IMR-90 (cell line): ENCODE measurements around the gene PLEKHH2. TPM values are rescaled to one million over a fixed set of nuclear protein-coding genes. Genes with fewer than 3 reads are reported as not detected.

Experiments used
- ATAC-seq: fragments of 200-7000 bp; cut with Tn5 transposase; 2 replicates; pipeline ENCODE4 v1.9.1; 2020; ENCODE audit warnings: low read depth, mild to moderate bottlenecking, moderate library complexity
- BruUV-seq: library from RNA; stranded (reverse); fragments of 400-500 nt; replicated peaks from 2 replicates; lab custom pipeline; 2021; lab: Mats Ljungman, UMichigan
- CTCF ChIA-PET: fragments of 300-600 bp; formaldehyde crosslinking; extraction: SDS; loops from one replicate; lab custom pipeline; 2021; ENCODE audit warnings: antibody characterized with exemption; lab: Yijun Ruan, JAX
- POLR2A ChIA-PET: fragments of 300-600 bp; sonication (Branson Sonifier 250); formaldehyde crosslinking; loops from one replicate; lab custom pipeline; 2022; ENCODE audit warnings: antibody characterized with exemption; ENCODE audit not compliant: unreplicated experiment; lab: Charles Lee
- DNase-seq: peaks from one replicate; pipeline ENCODE4 v3.0.0; 2013
- H2AFZ ChIP-seq: replicated peaks from 2 replicates; pipeline ENCODE3; 2013; ENCODE audit warnings: low read length, mild to moderate bottlenecking; ENCODE audit not compliant: poor library complexity
- H2AK5ac ChIP-seq: 2 replicates; pipeline ENCODE4 v1.6.1; 2013; ENCODE audit warnings: low read depth, low read length, inconsistent platforms
- H2AK9ac ChIP-seq: replicated peaks from 2 replicates; pipeline ENCODE3; 2013; ENCODE audit warnings: mild to moderate bottlenecking, low read depth, low read length, moderate library complexity; ENCODE audit not compliant: poor library complexity
- H2BK120ac ChIP-seq: 2 replicates; pipeline ENCODE4 v1.6.1; 2013; ENCODE audit warnings: low read depth, low read length, inconsistent platforms
- H2BK15ac ChIP-seq: 3 replicates; pipeline ENCODE4 v1.6.1; 2013; ENCODE audit warnings: low read depth, low read length, inconsistent platforms
- H2BK20ac ChIP-seq: 2 replicates; pipeline ENCODE4 v1.6.1; 2013; ENCODE audit warnings: low read depth, mild to moderate bottlenecking, inconsistent platforms, low read length, moderate library complexity
- H2BK5ac ChIP-seq: 2 replicates; pipeline ENCODE4 v1.6.1; 2013; ENCODE audit warnings: mild to moderate bottlenecking, low read depth, low read length, inconsistent platforms; ENCODE audit not compliant: poor library complexity, severe bottlenecking
- H3K14ac ChIP-seq: replicated peaks from 2 replicates; pipeline ENCODE4 v1.6.1; 2013; ENCODE audit warnings: low read depth, low read length, inconsistent platforms
- H3K18ac ChIP-seq: 2 replicates; pipeline ENCODE4 v1.6.1; 2013; ENCODE audit warnings: low read depth, low read length, control low read depth
- H3K23ac ChIP-seq: 2 replicates; pipeline ENCODE4 v1.6.1; 2013; ENCODE audit warnings: low read depth, low read length, inconsistent platforms
- H3K27ac ChIP-seq: 2 replicates; pipeline ENCODE4 v1.5.1; 2013; ENCODE audit warnings: mild to moderate bottlenecking, control low read depth, low read length; ENCODE audit not compliant: insufficient read depth
- H3K27me3 ChIP-seq: 2 replicates; pipeline ENCODE4 v1.6.1; 2013; ENCODE audit warnings: low read length; ENCODE audit not compliant: control insufficient read depth, insufficient read depth
- H3K36me3 ChIP-seq: 2 replicates; pipeline ENCODE4 v1.6.1; 2013; ENCODE audit warnings: low read length, mixed read lengths; ENCODE audit not compliant: control insufficient read depth, insufficient read depth
- H3K4ac ChIP-seq: 2 replicates; pipeline ENCODE4 v1.6.1; 2013; ENCODE audit warnings: low read depth, low read length, inconsistent platforms
- H3K4me1 ChIP-seq: 2 replicates; pipeline ENCODE4 v1.6.1; 2013; ENCODE audit warnings: low read length, mixed read lengths; ENCODE audit not compliant: control insufficient read depth, insufficient read depth
- H3K4me2 ChIP-seq: 2 replicates; pipeline ENCODE4 v1.6.1; 2013; ENCODE audit warnings: low read depth, mild to moderate bottlenecking, control low read depth, low read length, moderate library complexity
- H3K4me3 ChIP-seq: 2 replicates; pipeline ENCODE4 v1.5.1; 2013; ENCODE audit warnings: low read depth, mild to moderate bottlenecking, control low read depth, low read length, moderate library complexity; ENCODE audit not compliant: insufficient read depth
- H3K56ac ChIP-seq: 2 replicates; pipeline ENCODE4 v1.6.1; 2013; ENCODE audit warnings: low read length, inconsistent platforms; ENCODE audit not compliant: insufficient read depth; ENCODE audit errors: extremely low read depth
- H3K79me1 ChIP-seq, 2 experiments: 2 replicates each; pipeline ENCODE4 v1.6.1; 2013; ENCODE audit warnings: low read length in 2 of 2, inconsistent platforms in 1 of 2, low read depth in 1 of 2
- H3K9ac ChIP-seq: 2 replicates; pipeline ENCODE4 v1.6.1; 2013; ENCODE audit warnings: low read depth, low read length, control low read depth
- H3K9me1 ChIP-seq: 2 replicates; pipeline ENCODE4 v1.6.1; 2013; ENCODE audit warnings: low read length, inconsistent platforms; ENCODE audit not compliant: insufficient read depth
- H3K9me3 ChIP-seq: 2 replicates; pipeline ENCODE4 v1.6.1; 2013; ENCODE audit warnings: low read length; ENCODE audit not compliant: control insufficient read depth, insufficient read depth
- H4K20me1 ChIP-seq: 2 replicates; pipeline ENCODE4 v1.6.1; 2013; ENCODE audit warnings: low read length, inconsistent platforms; ENCODE audit not compliant: insufficient read depth
- H4K5ac ChIP-seq: 2 replicates; pipeline ENCODE4 v1.6.1; 2013; ENCODE audit warnings: mild to moderate bottlenecking, low read depth, low read length, control low read depth
- H4K8ac ChIP-seq, 2 experiments: 2 replicates each; pipeline ENCODE4 v1.6.1; 2013; ENCODE audit warnings: low read depth in 2 of 2, low read length in 2 of 2, control low read depth in 1 of 2, inconsistent platforms in 1 of 2
- H4K91ac ChIP-seq: 2 replicates; pipeline ENCODE4 v1.6.1; 2013; ENCODE audit warnings: low read depth, low read length, inconsistent platforms; ENCODE audit not compliant: insufficient read depth
- CEBPB ChIP-seq: IDR thresholded peaks from 2 replicates; pipeline ENCODE4 v1.6.1; 2012; ENCODE audit warnings: low read depth, low read length, improper control_type of control experiment
- CHD1 ChIP-seq: IDR thresholded peaks from 2 replicates; pipeline ENCODE4 v1.6.1; 2012; ENCODE audit warnings: low read depth, low read length, improper control_type of control experiment
- FOS ChIP-seq: fragments of 150-350 bp; IDR thresholded peaks from 2 replicates; pipeline ENCODE4 v1.6.1; 2016; ENCODE audit warnings: low read depth, low read length
- MAFK ChIP-seq: IDR thresholded peaks from 2 replicates; pipeline ENCODE4 v1.6.1; 2012; ENCODE audit warnings: low read depth, low read length, improper control_type of control experiment
- MAZ ChIP-seq: IDR thresholded peaks from 2 replicates; pipeline ENCODE4 v1.6.1; 2012; ENCODE audit warnings: low read depth, mild to moderate bottlenecking, low read length, improper control_type of control experiment, moderate library complexity, borderline replicate concordance
- MXI1 ChIP-seq: IDR thresholded peaks from 2 replicates; pipeline ENCODE4 v1.6.1; 2012; ENCODE audit warnings: low read depth, mild to moderate bottlenecking, low read length, moderate library complexity, borderline replicate concordance
- POLR2A ChIP-seq: IDR thresholded peaks from 2 replicates; pipeline ENCODE4 v1.6.1; 2012; ENCODE audit warnings: mild to moderate bottlenecking, low read depth, low read length
- SMC3 ChIP-seq: fragments of 150-350 bp; IDR thresholded peaks from 2 replicates; pipeline ENCODE4 v1.6.1; 2016; ENCODE audit warnings: low read depth, mild to moderate bottlenecking, antibody characterized with exemption, low read length, moderate library complexity
- USF2 ChIP-seq: fragments of 150-350 bp; IDR thresholded peaks from 2 replicates; pipeline ENCODE4 v1.6.1; 2017; ENCODE audit warnings: mild to moderate bottlenecking, antibody characterized with exemption, low read length, low read depth
- WGBS, 2 experiments: methylation state at CpG; one replicate each; pipeline versions ENCODE4 v1.1.5 to v1.1.7; 2013; ENCODE audit warnings: missing lambda C conversion rate in 2 of 2; ENCODE audit not compliant: insufficient read length in 1 of 2; ENCODE audit errors: extremely low coverage in 2 of 2; 5-methylcytosine and 5-hydroxymethylcytosine counted together
- dilution Hi-C: fragments of 300-500 bp; cut with HindIII; formaldehyde crosslinking; loops from one replicate; pipeline ENCODE4 v1.14.3; 2018; ENCODE audit warnings: low sequenced_read_pairs; ENCODE audit not compliant: unreplicated experiment
- in situ Hi-C: fragments of 300-500 bp; cut with MboI; formaldehyde crosslinking; loops from 3 replicates; pipeline ENCODE4 v1.14.3; 2019; ENCODE audit warnings: low sequenced_read_pairs, inconsistent platforms, mixed read lengths
- intact Hi-C: fragments of 100-400 bp; cut with micrococcal nuclease; formaldehyde crosslinking; loops from 2 replicates; pipeline ENCODE4 v1.10.0; 2022
- polyA plus RNA-seq, 3 experiments: library from polyadenylated mRNA; depleted of rRNA; stranded (reverse); fragments of >200 nt; gene quantifications; 2 replicates each; pipeline ENCODE4 v1.2.3, GENCODE V29; 2012; ENCODE audit warnings: low replicate concordance in 1 of 3
- total RNA-seq: library from RNA; depleted of rRNA; stranded (reverse); fragments of >200 nt; gene quantifications from 2 replicates; pipeline ENCODE4 v1.2.3, GENCODE V29; 2012
- TF ChIP-seq, protein P1 (sequence below): fragments of 150-350 bp; IDR thresholded peaks from 2 replicates; pipeline ENCODE4 v1.6.1; 2016; ENCODE audit warnings: low read depth, mild to moderate bottlenecking, low read length, moderate library complexity, borderline replicate concordance

Gene PLEKHH2
- total and polyA plus RNA-seq, 2 of the 4 experiments (the other 2 are of a cell fraction): 2.0 to 3.3 TPM

DNA sequence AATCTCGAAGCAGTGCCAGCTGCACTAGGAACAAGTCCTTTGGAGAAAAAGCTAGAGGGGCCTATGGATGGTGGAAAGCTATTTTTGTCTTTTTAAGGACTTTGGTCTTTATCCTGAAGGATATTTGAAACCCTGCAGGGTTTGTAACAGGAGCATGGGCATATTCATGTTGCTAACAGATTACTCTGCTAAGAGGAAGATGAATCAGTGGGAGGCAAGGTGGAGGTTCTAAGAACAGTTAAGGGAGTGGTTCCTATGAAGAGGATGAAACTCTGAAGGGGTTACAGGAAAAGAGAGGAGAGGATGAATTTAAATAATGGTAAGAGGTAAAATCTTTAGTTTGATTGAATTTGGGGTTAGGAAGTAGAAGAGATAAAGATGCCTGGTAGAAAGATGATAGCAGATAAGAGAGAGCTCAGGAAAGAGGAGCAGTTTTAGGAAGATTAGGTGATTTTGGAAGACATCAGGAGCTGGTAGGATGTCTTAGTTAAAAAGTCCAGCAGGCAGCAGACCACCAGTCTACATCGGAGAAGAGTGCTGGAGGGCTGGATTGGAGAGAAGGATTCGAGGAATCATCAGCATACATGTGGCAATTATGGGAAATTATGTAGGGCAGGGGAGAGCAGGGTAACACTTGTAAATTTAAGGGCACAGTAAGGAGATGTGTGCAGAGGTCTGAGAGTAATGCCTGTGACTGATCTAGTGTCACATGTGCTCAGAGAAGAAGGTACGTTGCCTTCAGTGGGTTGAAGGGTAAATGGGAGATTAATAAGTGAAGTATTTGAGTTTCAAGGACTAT, 78.4 kb downstream of the PLEKHH2 start:
- Histone ChIP-seq H3K9me1 (no peaks in the 10 kb centered on the region), H2BK20ac (no peak overlapping the region), H2AK9ac (no peak overlapping the region), H4K5ac (no peak overlapping the region), H4K8ac (no peak overlapping the region), H3K56ac (no peak overlapping the region), H3K4me1 (no peaks in the 10 kb centered on the region), H2BK5ac (no peak overlapping the region), H2BK120ac (no peak overlapping the region), H3K4ac (no peak overlapping the region), H2AK5ac (no peak overlapping the region), H3K23ac (no peak overlapping the region), H3K14ac (no peak overlapping the region), H3K36me3 (peaks cover 2% of the 10 kb centered on the region; the same call in 1 of the 2 replicates), H3K9ac (no peak overlapping the region), H3K79me1 (no peaks in the 10 kb centered on the region), H3K4me2 (no peak overlapping the region), H2AFZ (no peak overlapping the region), H3K27ac (no peak overlapping the region), H3K18ac (no peak overlapping the region), H3K27me3 (no peaks in the 10 kb centered on the region), H2BK15ac (no peak overlapping the region), H4K20me1 (no peaks in the 10 kb centered on the region), H4K91ac (no peak overlapping the region), H3K9me3 (no peaks in the 10 kb centered on the region), H3K4me3 (no peak overlapping the region)
- ChIA-PET POLR2A (no interaction called here), CTCF (no interaction called here)
- dilution Hi-C loops (no loop called here), in situ Hi-C loops (no loop called here), intact Hi-C loops (no loop called here)
- DNase-seq: no peak
- 95% methylated on average over 3 of the region's 4 CpGs; no CpG with 5 or more reads in 1 of the 2 experiments for WGBS, 2 experiments
- no peak for ATAC-seq
- no TSS peak for BruUV-seq
- no peak for TF ChIP-seq SMC3
- TF ChIP-seq POLR2A: no peak
- no peak for TF ChIP-seq CHD1
- TF ChIP-seq MAZ: no peak
- TF ChIP-seq MAFK: no peak
- TF ChIP-seq CEBPB: no peak
- TF ChIP-seq, protein P1, sequence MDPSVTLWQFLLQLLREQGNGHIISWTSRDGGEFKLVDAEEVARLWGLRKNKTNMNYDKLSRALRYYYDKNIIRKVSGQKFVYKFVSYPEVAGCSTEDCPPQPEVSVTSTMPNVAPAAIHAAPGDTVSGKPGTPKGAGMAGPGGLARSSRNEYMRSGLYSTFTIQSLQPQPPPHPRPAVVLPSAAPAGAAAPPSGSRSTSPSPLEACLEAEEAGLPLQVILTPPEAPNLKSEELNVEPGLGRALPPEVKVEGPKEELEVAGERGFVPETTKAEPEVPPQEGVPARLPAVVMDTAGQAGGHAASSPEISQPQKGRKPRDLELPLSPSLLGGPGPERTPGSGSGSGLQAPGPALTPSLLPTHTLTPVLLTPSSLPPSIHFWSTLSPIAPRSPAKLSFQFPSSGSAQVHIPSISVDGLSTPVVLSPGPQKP: no peak
- TF ChIP-seq USF2: no peak
- TF ChIP-seq MXI1: no peak
- TF ChIP-seq FOS: no peak
